Hepatocyte (in vitro differentiated cells): Measurements from ENCODE around the gene JCHAIN. TPM values are rescaled to one million over a fixed set of nuclear protein-coding genes. Genes with fewer than 3 reads are reported as not detected.
A peak's percentile ranks its signal among the peaks of the same experiment; 100 is the strongest.
"Not testable (repeated sequence)": the region's sequence is repeated elsewhere in the genome, so short reads cannot be mapped to it uniquely, and the experiment has no call there.

Experiments
- DNase-seq: peaks from one replicate; pipeline ENCODE4 v3.0.0-alpha.2; 2016; ENCODE audit warnings: low spot score
- H2AFZ ChIP-seq: fragments of 200-600 bp; sonication (generic); 2 replicates; pipeline ENCODE4 v1.6.0; 2016; ENCODE audit warnings: antibody characterized with exemption, mild to moderate bottlenecking
- H3K27ac ChIP-seq: fragments of 200-600 bp; sonication (generic); 2 replicates; pipeline ENCODE4 v1.5.1; 2016; ENCODE audit warnings: mild to moderate bottlenecking
- H3K27me3 ChIP-seq: fragments of 200-600 bp; sonication (generic); 2 replicates; pipeline ENCODE4 v1.6.1; 2016
- H3K36me3 ChIP-seq: fragments of 200-600 bp; sonication (generic); replicated peaks from 2 replicates; pipeline ENCODE4 v1.5.1; 2016; ENCODE audit warnings: low read depth; ENCODE audit not compliant: insufficient read depth
- H3K4me1 ChIP-seq: fragments of 200-600 bp; sonication (generic); 2 replicates; pipeline ENCODE4 v1.5.1; 2016; ENCODE audit warnings: mild to moderate bottlenecking, moderate library complexity; ENCODE audit not compliant: insufficient read depth
- H3K4me2 ChIP-seq: fragments of 200-600 bp; sonication (generic); 2 replicates; pipeline ENCODE4 v1.6.0; 2016
- H3K4me3 ChIP-seq: fragments of 200-600 bp; sonication (generic); 2 replicates; pipeline ENCODE4 v1.5.1; 2016; ENCODE audit warnings: mild to moderate bottlenecking
- H3K79me2 ChIP-seq: fragments of 200-600 bp; sonication (generic); 2 replicates; pipeline ENCODE4 v1.6.0; 2017; ENCODE audit warnings: mild to moderate bottlenecking
- H3K9me2 ChIP-seq: fragments of 200-600 bp; sonication (generic); replicated peaks from 2 replicates; pipeline ENCODE4 v1.6.0; 2017; ENCODE audit warnings: mild to moderate bottlenecking; ENCODE audit not compliant: insufficient read depth
- H3K9me3 ChIP-seq: fragments of 200-600 bp; sonication (generic); 2 replicates; pipeline ENCODE4 v1.5.1; 2016; ENCODE audit warnings: low read depth, mild to moderate bottlenecking
- H4K20me1 ChIP-seq: fragments of 200-600 bp; sonication (generic); 2 replicates; pipeline ENCODE4 v1.6.0; 2016; ENCODE audit warnings: mild to moderate bottlenecking; ENCODE audit not compliant: insufficient read depth, poor library complexity, severe bottlenecking
- EZH2 ChIP-seq: fragments of 200-600 bp; sonication (generic); IDR thresholded peaks from 2 replicates; pipeline ENCODE4 v1.6.1; 2016; ENCODE audit warnings: antibody characterized with exemption, mild to moderate bottlenecking, borderline replicate concordance
- EZH2phosphoT487 ChIP-seq: fragments of 200-600 bp; sonication (generic); IDR thresholded peaks from one replicate; pipeline ENCODE4 v1.6.1; 2018; ENCODE audit warnings: antibody characterized with exemption, mild to moderate bottlenecking, low read depth, moderate library complexity; ENCODE audit not compliant: unreplicated experiment, severe bottlenecking
- WGBS: methylation state at CpG from one replicate; pipeline ENCODE4 v1.1.6; 2016; ENCODE audit warnings: low lambda C conversion rate; ENCODE audit errors: missing lambda C conversion rate; 5-methylcytosine and 5-hydroxymethylcytosine counted together
- polyA plus RNA-seq: library from polyadenylated mRNA; unstranded; fragments of >200 nt; fragmentation: Nextera tagmentation; extraction: Ambion mirVana; gene quantifications from 2 replicates; pipeline ENCODE4 v1.2.1, GENCODE V29; 2016
- total RNA-seq: library from RNA; depleted of rRNA; stranded (reverse); fragments of >200 nt; gene quantifications from 2 replicates; pipeline ENCODE4 v1.2.3, GENCODE V29; 2014
- TF ChIP-seq, protein P1 (sequence below): fragments of 200-600 bp; sonication (generic); IDR thresholded peaks from 2 replicates; pipeline ENCODE4 v1.5.1; 2016; ENCODE audit warnings: antibody characterized with exemption, mild to moderate bottlenecking; ENCODE audit not compliant: poor library complexity

JCHAIN gene
- total and polyA plus RNA-seq, 2 experiments from 2014 or later, result not detected

GRCh38 chr4:70701271-70701670 lies 35.0 kb upstream of the JCHAIN start:
- Histone ChIP-seq H3K27ac (no peak overlapping the region), H3K79me2 (no peaks in the 10 kb centered on the region), H3K9me3 (no peaks in the 10 kb centered on the region), H3K4me2 (no peak overlapping the region), H3K27me3 (no peaks in the 10 kb centered on the region), H3K36me3 (no peaks in the 10 kb centered on the region), H3K4me1 (peaks cover 2% of the 10 kb centered on the region), H2AFZ (no peak overlapping the region), H4K20me1 (no peaks in the 10 kb centered on the region), H3K9me2 (no peaks in the 10 kb centered on the region), H3K4me3 (no peak overlapping the region)
- 95% methylated on average over 1 of the region's 1 CpG for WGBS
- TF ChIP-seq EZH2, result no peak
- TF ChIP-seq, protein P1, sequence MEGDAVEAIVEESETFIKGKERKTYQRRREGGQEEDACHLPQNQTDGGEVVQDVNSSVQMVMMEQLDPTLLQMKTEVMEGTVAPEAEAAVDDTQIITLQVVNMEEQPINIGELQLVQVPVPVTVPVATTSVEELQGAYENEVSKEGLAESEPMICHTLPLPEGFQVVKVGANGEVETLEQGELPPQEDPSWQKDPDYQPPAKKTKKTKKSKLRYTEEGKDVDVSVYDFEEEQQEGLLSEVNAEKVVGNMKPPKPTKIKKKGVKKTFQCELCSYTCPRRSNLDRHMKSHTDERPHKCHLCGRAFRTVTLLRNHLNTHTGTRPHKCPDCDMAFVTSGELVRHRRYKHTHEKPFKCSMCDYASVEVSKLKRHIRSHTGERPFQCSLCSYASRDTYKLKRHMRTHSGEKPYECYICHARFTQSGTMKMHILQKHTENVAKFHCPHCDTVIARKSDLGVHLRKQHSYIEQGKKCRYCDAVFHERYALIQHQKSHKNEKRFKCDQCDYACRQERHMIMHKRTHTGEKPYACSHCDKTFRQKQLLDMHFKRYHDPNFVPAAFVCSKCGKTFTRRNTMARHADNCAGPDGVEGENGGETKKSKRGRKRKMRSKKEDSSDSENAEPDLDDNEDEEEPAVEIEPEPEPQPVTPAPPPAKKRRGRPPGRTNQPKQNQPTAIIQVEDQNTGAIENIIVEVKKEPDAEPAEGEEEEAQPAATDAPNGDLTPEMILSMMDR, result no peak
- TF ChIP-seq EZH2phosphoT487, result no peak
- DNase-seq, result no peak

DNA sequence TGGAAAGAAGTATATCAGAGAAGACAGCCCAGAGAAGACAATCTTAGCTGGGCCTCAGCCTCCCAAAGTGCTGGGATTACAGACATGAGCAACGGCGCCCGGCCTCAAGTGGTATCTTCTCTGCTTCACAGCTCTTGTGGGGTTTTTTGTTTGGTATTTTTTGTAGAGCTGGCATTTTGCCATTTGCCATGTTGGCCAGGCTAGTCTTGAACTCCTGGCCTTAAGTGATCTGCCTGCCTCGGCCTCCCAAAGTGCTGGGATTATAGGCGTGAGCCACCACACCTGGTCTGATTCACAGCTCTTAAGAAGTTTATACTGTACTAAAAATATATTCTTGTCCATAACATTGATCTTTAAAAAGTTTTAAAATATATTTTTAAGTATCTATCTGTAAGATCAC lies 34.4 kb upstream of the JCHAIN start:
- Histone ChIP-seq H3K9me3 (no peaks in the 10 kb centered on the region), H3K27ac (no peak overlapping the region), H3K4me1 (no peaks in the 10 kb centered on the region), H3K4me3 (no peak overlapping the region), H3K27me3 (no peaks in the 10 kb centered on the region), H4K20me1 (no peaks in the 10 kb centered on the region), H2AFZ (no peak overlapping the region), H3K79me2 (no peaks in the 10 kb centered on the region), H3K36me3 (no peaks in the 10 kb centered on the region), H3K4me2 (no peak overlapping the region), H3K9me2 (no peaks in the 10 kb centered on the region)
- no peak for DNase-seq
- TF ChIP-seq, protein P1, result no peak
- TF ChIP-seq EZH2 (no peak), EZH2phosphoT487 (no peak)
- WGBS, result 96% methylated on average over 5 of the region's 5 CpGs

DNA sequence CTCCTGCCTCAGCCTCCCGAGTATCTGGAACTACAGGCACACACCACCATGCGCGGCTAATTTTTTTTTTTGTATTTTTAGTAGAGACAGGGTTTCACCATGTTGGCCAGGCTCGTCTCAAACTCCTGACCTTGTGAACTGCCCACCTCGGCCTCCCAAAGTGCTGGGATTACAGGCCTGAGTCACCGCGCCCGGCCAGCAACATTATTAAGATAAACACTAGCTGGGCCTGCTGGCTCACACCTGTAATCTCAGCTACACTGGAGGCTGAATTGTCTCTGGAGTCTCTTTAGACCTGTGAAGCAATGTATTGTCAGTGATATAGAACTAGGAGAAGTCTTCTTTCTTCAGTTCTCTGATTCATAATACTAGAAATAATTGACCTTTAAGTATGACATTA lies 32.1 kb upstream of the JCHAIN start:
- H3K27me3 ChIP-seq, H3K79me2 ChIP-seq, H3K4me1 ChIP-seq, H3K9me2 ChIP-seq, H3K36me3 ChIP-seq, H3K9me3 ChIP-seq, H4K20me1 ChIP-seq, H3K27ac ChIP-seq, H2AFZ ChIP-seq, H3K4me3 ChIP-seq, DNase-seq, H3K4me2 ChIP-seq: not testable (repeated sequence)
- 63% methylated on average over 8 of the region's 8 CpGs for WGBS

GRCh38 chr4:70694633-70695032 lies 28.3 kb upstream of the JCHAIN start:
- not testable (repeated sequence) for H3K36me3 ChIP-seq, H2AFZ ChIP-seq, H3K27me3 ChIP-seq, DNase-seq, H3K9me2 ChIP-seq, H3K27ac ChIP-seq, H4K20me1 ChIP-seq, H3K4me3 ChIP-seq, H3K9me3 ChIP-seq, H3K4me2 ChIP-seq
- 93% methylated on average over 5 of the region's 7 CpGs for WGBS
- Histone ChIP-seq H3K79me2 (peaks cover 39% of the 10 kb centered on the region), H3K4me1 (peaks cover 18% of the 10 kb centered on the region)

- DNase-seq, result no peak
- peaks cover 4% of the 10 kb centered on the region for H4K20me1 ChIP-seq
- WGBS, result 97% methylated on average over 1 of the region's 1 CpG
- no peaks in the 10 kb centered on the region for H3K36me3 ChIP-seq
- H3K4me2 ChIP-seq, result peak overlapping the region; percentile 32
- no peak overlapping the region for H2AFZ ChIP-seq
- no peak overlapping the region for H3K4me3 ChIP-seq
- TF ChIP-seq, protein P1, result no peak
- no peak for TF ChIP-seq EZH2
- peaks cover 22% of the 10 kb centered on the region for H3K4me1 ChIP-seq
- no peaks in the 10 kb centered on the region for H3K9me3 ChIP-seq
- peaks cover 50% of the 10 kb centered on the region for H3K79me2 ChIP-seq
- no peaks in the 10 kb centered on the region for H3K27me3 ChIP-seq
- no peaks in the 10 kb centered on the region for H3K9me2 ChIP-seq
- H3K27ac ChIP-seq, result no peak overlapping the region
Measured at GRCh38 chr4:70691661-70692060, 25.4 kb upstream of the JCHAIN start.
